ENCODE measurements around the gene SEMA4D. TPM values are rescaled to one million over a fixed set of nuclear protein-coding genes. Genes with fewer than 3 reads are reported as not detected.

The SEMA4D gene
- total and polyA plus RNA-seq, 8 donors, result 20.0 to 71.9 (median 25.6) TPM

- Histone ChIP-seq H3K27ac (no peak overlapping the region), H3K27me3 (no peaks in the 10 kb centered on the region), H3K4me1 (peaks cover 0 to 13% of the 10 kb centered on the region in 2 donors), H3K4me3 (no peak overlapping the region), H3K9me3 (no peaks in the 10 kb centered on the region), H3K36me3 (peaks cover 0 to 100% of the 10 kb centered on the region in 2 donors)
- intact Hi-C loops (cut with DNase I), result no loop called here
- no peak for DNase-seq
- no peak for ATAC-seq
- TF ChIP-seq CTCF (IDR thresholded peaks at IDR 0.05), result no peak
These were observed 140.3 kb downstream of the SEMA4D start for GRCh38 chr9:89357331-89358197.

GRCh38 chr9:89356782-89357181 is 141.1 kb downstream of the SEMA4D start:
- Histone ChIP-seq H3K36me3 (peaks cover 0 to 100% of the 10 kb centered on the region in 2 donors), H3K27me3 (no peaks in the 10 kb centered on the region), H3K27ac (no peak overlapping the region), H3K9me3 (no peaks in the 10 kb centered on the region), H3K4me1 (peaks cover 0 to 21% of the 10 kb centered on the region in 2 donors), H3K4me3 (no peak overlapping the region)
- DNase-seq (no peak), ATAC-seq (no peak)
- intact Hi-C loops (cut with DNase I), result no loop called here
- no peak for TF ChIP-seq CTCF (IDR thresholded peaks at IDR 0.05)

- H3K27ac ChIP-seq, result no peak overlapping the region
- H3K4me1 ChIP-seq, result peaks cover 0 to 25% of the 10 kb centered on the region in 2 donors
- no peaks in the 10 kb centered on the region for H3K27me3 ChIP-seq
- peaks cover 6 to 100% of the 10 kb centered on the region in 2 donors for H3K36me3 ChIP-seq
- intact Hi-C loops (cut with DNase I), result no loop called here
- H3K4me3 ChIP-seq, result no peak overlapping the region
- DNase-seq, result no peak
- no peaks in the 10 kb centered on the region for H3K9me3 ChIP-seq
- no peak for ATAC-seq
- no peak for TF ChIP-seq CTCF (IDR thresholded peaks at IDR 0.05)
These were observed 143.4 kb downstream of the SEMA4D start for GRCh38 chr9:89354471-89354870.

- no peaks in the 10 kb centered on the region for H3K27me3 ChIP-seq
- no peak for DNase-seq
- H3K9me3 ChIP-seq, result no peaks in the 10 kb centered on the region
- H3K36me3 ChIP-seq, result peaks cover 6 to 100% of the 10 kb centered on the region in 2 donors
- peaks cover 0 to 24% of the 10 kb centered on the region in 2 donors for H3K4me1 ChIP-seq
- no peak for ATAC-seq
- no peak overlapping the region for H3K4me3 ChIP-seq
- no peak for TF ChIP-seq CTCF (IDR thresholded peaks at IDR 0.05)
- no peak overlapping the region for H3K27ac ChIP-seq
- intact Hi-C loops (cut with DNase I), result no loop called here
These were observed 143.9 kb downstream of the SEMA4D start for GRCh38 chr9:89353989-89354388.

GRCh38 chr9:89352874-89353649 is 144.9 kb downstream of the SEMA4D start:
- H3K4me1 ChIP-seq, result peaks cover 0 to 24% of the 10 kb centered on the region in 2 donors
- H3K4me3 ChIP-seq, result no peak overlapping the region
- intact Hi-C loops (cut with DNase I), result no loop called here
- H3K27me3 ChIP-seq, result no peaks in the 10 kb centered on the region
- H3K27ac ChIP-seq, result no peak overlapping the region
- H3K9me3 ChIP-seq, result no peaks in the 10 kb centered on the region
- peaks cover 6 to 100% of the 10 kb centered on the region in 2 donors for H3K36me3 ChIP-seq
- peak; percentile 44 for ATAC-seq
- TF ChIP-seq CTCF (IDR thresholded peaks at IDR 0.05), result no peak
- no peak for DNase-seq
